Ascending aorta (tissue), 2 donors: ENCODE data around the gene BTC. TPM values are rescaled to one million over a fixed set of nuclear protein-coding genes. Genes with fewer than 3 reads are reported as not detected.

Experiments used
- DNase-seq, 2 donors: peaks; one replicate each; pipeline ENCODE4 v3.0.0-alpha.2; 2019; ENCODE audit warnings: low spot score in 2 of 2
- H3K27ac ChIP-seq, 2 donors: fragments of 200-600 bp; sonication (generic); one replicate each; pipeline ENCODE4 v1.5.1; 2016 to 2017; ENCODE audit warnings: mild to moderate bottlenecking in 1 of 2
- H3K27me3 ChIP-seq: fragments of 200-600 bp; sonication (generic); one replicate; pipeline ENCODE4 v1.5.1; 2017
- H3K36me3 ChIP-seq, 2 donors: fragments of 200-600 bp; sonication (generic); one replicate each; pipeline ENCODE4 v1.5.1; 2016
- H3K4me1 ChIP-seq, 2 donors: fragments of 200-600 bp; sonication (generic); one replicate each; pipeline ENCODE4 v1.5.1; 2016 to 2017; ENCODE audit warnings: mild to moderate bottlenecking in 1 of 2
- H3K4me3 ChIP-seq, 2 donors: fragments of 200-600 bp; sonication (generic); one replicate each; pipeline ENCODE4 v1.5.1; 2016 to 2017; ENCODE audit warnings: mild to moderate bottlenecking in 1 of 2
- H3K9me3 ChIP-seq, 2 donors: fragments of 200-600 bp; sonication (generic); one replicate each; pipeline ENCODE4 v1.5.1; 2016
- CTCF ChIP-seq, 3 experiments: fragments of 200-600 bp in 2 of 3; fragments of 450-650 bp in 1 of 3; sonication (generic) in 2 of 3; IDR thresholded peaks; one replicate each; pipeline ENCODE4 v1.5.1; 2016 to 2019; ENCODE audit warnings: antibody characterized with exemption in 3 of 3, mild to moderate bottlenecking in 1 of 3, moderate library complexity in 1 of 3
- intact Hi-C: fragments of 100-400 bp; cut with DNase I; formaldehyde crosslinking; loops from one replicate; pipeline ENCODE4 v1.15.1; 2023
- total RNA-seq: library from RNA; depleted of rRNA; stranded (reverse); fragments of >200 nt; gene quantifications from one replicate; pipeline ENCODE4 v1.1.0, GENCODE V29; 2016

Gene BTC
- total RNA-seq = 6.9 TPM

GRCh38 chr4:74794382-74795010 is at the start of gene BTC:
Gene BTC, minus strand, starts transcription at chr4:74794523. Its CDS starts 198 bp downstream, at chr4:74794325.
- no peaks in the 10 kb centered on the region for H3K36me3 ChIP-seq
- intact Hi-C loops = loop anchor here (5.0 kb wide), 2 partner anchors 112 to 718 kb away; partner anchors contain the start of genes RCHY1 and THAP6

GRCh38 chr4:74840936-74841509 is 46.7 kb upstream of the BTC start:
- H3K27ac ChIP-seq = no peak overlapping the region
- no peaks in the 10 kb centered on the region for H3K27me3 ChIP-seq
- intact Hi-C loops = no loop called here
- H3K36me3 ChIP-seq = no peaks in the 10 kb centered on the region
- H3K9me3 ChIP-seq = no peaks in the 10 kb centered on the region
- TF ChIP-seq CTCF (IDR thresholded peaks at IDR 0.05) = no peak
- DNase-seq = no peak
- no peaks in the 10 kb centered on the region for H3K4me1 ChIP-seq
- no peak overlapping the region for H3K4me3 ChIP-seq

More at GRCh38 chr4:74794382-74795010, at the start of gene BTC:
- Histone ChIP-seq H3K27me3 (no peaks in the 10 kb centered on the region), H3K4me1 (peaks cover 0 to 10% of the 10 kb centered on the region in 2 donors), H3K4me3 (peak within 1 kb of the TSS; percentile 72 to 84), H3K9me3 (no peaks in the 10 kb centered on the region), H3K27ac (peak within 1 kb of the TSS; percentile 88 to 96)
- TF ChIP-seq CTCF (IDR thresholded peaks at IDR 0.05) = peak; percentile 12 to 45 (median 34)
- DNase-seq = peak in 1 of 2 donors; percentile 65

- DNase-seq = no peak
- Histone ChIP-seq H3K9me3 (no peaks in the 10 kb centered on the region), H3K4me3 (no peak overlapping the region), H3K4me1 (no peaks in the 10 kb centered on the region), H3K36me3 (no peaks in the 10 kb centered on the region), H3K27ac (no peak overlapping the region), H3K27me3 (no peaks in the 10 kb centered on the region)
- intact Hi-C loops = no loop called here
- no peak for TF ChIP-seq CTCF (IDR thresholded peaks at IDR 0.05)
These were observed 44.5 kb upstream of the BTC start for GRCh38 chr4:74838746-74839370.

GRCh38 chr4:74830928-74831327 is 36.6 kb upstream of the BTC start:
- Histone ChIP-seq H3K27ac (no peak overlapping the region), H3K9me3 (peaks cover 0 to 8% of the 10 kb centered on the region in 2 donors), H3K36me3 (no peaks in the 10 kb centered on the region), H3K4me1 (no peaks in the 10 kb centered on the region), H3K4me3 (no peak overlapping the region), H3K27me3 (no peaks in the 10 kb centered on the region)
- intact Hi-C loops = no loop called here
- no peak for DNase-seq
- TF ChIP-seq CTCF (IDR thresholded peaks at IDR 0.05) = no peak

GRCh38 chr4:74823194-74823593 is 28.9 kb upstream of the BTC start:
- no peak overlapping the region for H3K4me3 ChIP-seq
- H3K27ac ChIP-seq = no peak overlapping the region
- no peak for TF ChIP-seq CTCF (IDR thresholded peaks at IDR 0.05)
- DNase-seq = no peak
- no peaks in the 10 kb centered on the region for H3K27me3 ChIP-seq
- no peaks in the 10 kb centered on the region for H3K9me3 ChIP-seq
- no peaks in the 10 kb centered on the region for H3K36me3 ChIP-seq
- H3K4me1 ChIP-seq = no peaks in the 10 kb centered on the region
- intact Hi-C loops = no loop called here
